Measurements from ENCODE around the gene ZRANB2. TPM values are rescaled to one million over a fixed set of nuclear protein-coding genes. Genes with fewer than 3 reads are reported as not detected.

ZRANB2 gene
- total RNA-seq, 1 donor from 2014 or later = 45.4 TPM

- no peak for TF ChIP-seq CTCF (conservative IDR thresholded peaks at IDR 0.05; ENCODE audit: low read depth, low read length)
- DNase-seq (ENCODE audit: low read depth) = no peak
- no peak overlapping the region for H3K4me3 ChIP-seq (ENCODE audit: low read depth, low read length)
Observed at GRCh38 chr1:71101839-71102376, 21.1 kb upstream of the ZRANB2 start.

GRCh38 chr1:71097428-71097827 lies 16.6 kb upstream of the ZRANB2 start:
- H3K4me3 ChIP-seq (ENCODE audit: low read depth, low read length) = no peak overlapping the region
- TF ChIP-seq CTCF (conservative IDR thresholded peaks at IDR 0.05; ENCODE audit: low read depth, low read length) = no peak
- no peak for DNase-seq (ENCODE audit: low read depth)

GRCh38 chr1:71094913-71095312 lies 14.1 kb upstream of the ZRANB2 start:
- no peak for TF ChIP-seq CTCF (conservative IDR thresholded peaks at IDR 0.05; ENCODE audit: low read depth, low read length)
- H3K4me3 ChIP-seq (ENCODE audit: low read depth, low read length) = no peak overlapping the region
- no peak for DNase-seq (ENCODE audit: low read depth)

- DNase-seq (ENCODE audit: low read depth) = no peak
- no peak overlapping the region for H3K4me3 ChIP-seq (ENCODE audit: low read depth, low read length)
- peak; percentile 45 for TF ChIP-seq CTCF (conservative IDR thresholded peaks at IDR 0.05; ENCODE audit: low read depth, low read length)
Observed at GRCh38 chr1:71093938-71094337, 13.1 kb upstream of the ZRANB2 start.

- DNase-seq (ENCODE audit: low read depth) = no peak
Observed at GRCh38 chr1:71089536-71090270, 8.9 kb upstream of the ZRANB2 start.

DNA sequence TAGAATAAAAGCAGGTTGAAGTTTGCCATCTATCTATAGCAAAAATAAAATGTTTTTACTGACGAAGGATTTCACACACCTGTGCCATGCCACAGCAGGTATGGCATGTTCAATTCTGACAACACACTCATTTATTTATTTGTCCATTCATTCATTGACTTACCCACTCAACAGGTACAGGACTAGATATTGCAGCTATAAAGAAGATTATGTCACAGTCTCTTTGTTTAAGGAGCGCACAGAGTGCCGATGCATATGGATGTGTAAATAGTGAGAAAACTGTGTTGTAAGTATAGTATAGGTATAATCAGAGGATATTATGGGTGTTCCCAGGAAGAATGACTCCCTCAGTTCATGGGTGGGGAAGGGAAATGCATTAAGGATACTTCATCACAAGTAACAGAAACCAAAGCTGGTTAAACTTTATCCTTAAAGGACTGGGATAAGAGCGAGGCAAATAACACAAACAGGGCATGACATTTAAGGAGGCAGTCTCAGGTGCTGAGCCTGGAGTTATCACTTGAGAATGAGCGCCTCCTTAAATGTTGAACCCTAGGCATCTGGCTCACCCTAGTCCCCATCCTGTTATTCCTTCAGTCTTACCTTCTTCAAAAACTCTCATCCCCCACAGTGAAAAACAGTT lies 7.9 kb upstream of the ZRANB2 start:
- no peak for TF ChIP-seq CTCF (conservative IDR thresholded peaks at IDR 0.05; ENCODE audit: low read depth, low read length)
- no peak overlapping the region for H3K4me3 ChIP-seq (ENCODE audit: low read depth, low read length)
- no peak for DNase-seq (ENCODE audit: low read depth)

More at GRCh38 chr1:71089536-71090270, 8.9 kb upstream of the ZRANB2 start:
- TF ChIP-seq CTCF (conservative IDR thresholded peaks at IDR 0.05; ENCODE audit: low read depth, low read length) = no peak
- H3K4me3 ChIP-seq (ENCODE audit: low read depth, low read length) = no peak overlapping the region
